ENCODE data around the gene GALNS. TPM values are rescaled to one million over a fixed set of nuclear protein-coding genes. Genes with fewer than 3 reads are reported as not detected.

GALNS gene
- total and polyA plus RNA-seq, 2 experiments from 2014 or later, result 9.7 to 18.8 TPM

DNA sequence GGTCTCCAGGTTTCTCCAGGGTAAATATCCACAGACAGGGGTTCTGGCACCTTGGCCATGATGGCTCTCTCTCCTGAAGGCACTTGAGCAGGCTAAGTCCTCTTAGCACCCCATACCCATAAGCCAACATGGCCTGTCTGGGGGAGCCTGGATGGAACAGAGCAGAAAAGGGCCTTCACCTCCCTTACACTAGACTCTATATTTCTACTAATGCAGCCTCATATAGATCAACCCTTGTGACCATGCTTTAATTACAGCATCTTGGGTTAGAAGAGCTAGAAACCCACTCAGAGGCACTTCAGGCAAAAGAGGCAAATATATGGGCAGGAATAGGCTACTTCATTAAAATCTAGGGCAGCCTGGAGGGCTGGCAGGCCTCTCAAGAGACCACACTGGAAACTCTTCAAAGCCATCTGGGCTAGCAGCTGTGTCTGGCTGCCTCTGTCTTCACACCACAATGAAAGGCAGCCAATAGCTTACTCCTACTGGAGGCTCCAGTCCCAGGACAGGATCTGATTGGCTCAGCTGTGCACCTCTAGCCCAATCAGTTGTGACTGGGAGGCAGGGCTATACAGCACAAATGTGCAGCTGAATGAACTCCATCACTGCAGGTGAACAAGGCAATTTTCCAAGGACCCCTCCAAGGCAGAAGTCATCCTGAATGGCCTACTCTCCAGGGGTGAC lies 57.8 kb downstream of the GALNS start:
- H2AFZ ChIP-seq, result no peak overlapping the region
- no peaks in the 10 kb centered on the region for H3K4me1 Mint-ChIP-seq
- H4K20me1 ChIP-seq (replicated peaks; ENCODE audit: insufficient read depth), result no peaks in the 10 kb centered on the region
- no peaks in the 10 kb centered on the region for H3K27me3 ChIP-seq (ENCODE audit: insufficient read depth)
- H3K36me3 Mint-ChIP-seq (ENCODE audit: low read depth), result peaks cover 11% of the 10 kb centered on the region; the same call in 1 of the 3 replicates
- H3K4me2 ChIP-seq, result no peak overlapping the region
- no peak overlapping the region for H3K27ac Mint-ChIP-seq
- no peaks in the 10 kb centered on the region for H3K9me2 ChIP-seq (ENCODE audit: insufficient read depth)
- H3F3A ChIP-seq (replicated peaks; ENCODE audit: low read depth), result peaks cover 8% of the 10 kb centered on the region; the same call in 1 of the 2 replicates
- ATAC-seq (no peak), DNase-seq (ENCODE audit: low spot score) (no peak)
- no peaks in the 10 kb centered on the region for H3K36me3 ChIP-seq (ENCODE audit: insufficient read depth)
- no peak overlapping the region for H3K27ac ChIP-seq (ENCODE audit: low read depth)
- H3K4me3 Mint-ChIP-seq, result no peak overlapping the region
- no peak overlapping the region for H3K4me3 ChIP-seq
- H3K9me3 Mint-ChIP-seq, result no peaks in the 10 kb centered on the region
- no peaks in the 10 kb centered on the region for H3K79me2 ChIP-seq (replicated peaks; ENCODE audit: insufficient read depth)
- TF ChIP-seq ZNF114 (CRISPR knock-in tag; IDR thresholded peaks at IDR 0.05) (no peak), STAT1 (IDR thresholded peaks at IDR 0.05; ENCODE audit: unreplicated experiment) (no peak), NANOG (IDR thresholded peaks at IDR 0.05; ENCODE audit: borderline replicate concordance) (no peak), ZNF331 (CRISPR knock-in tag; IDR thresholded peaks at IDR 0.05; ENCODE audit: low read depth) (no peak), ZNF462 (CRISPR knock-in tag; IDR thresholded peaks at IDR 0.05) (no peak), EZH2phosphoT487 (IDR thresholded peaks at IDR 0.05; ENCODE audit: unreplicated experiment) (no peak), POLR2AphosphoS5 (IDR thresholded peaks at IDR 0.05; ENCODE audit: low read depth) (no peak), JUNB (IDR thresholded peaks at IDR 0.05; ENCODE audit: unreplicated experiment) (no peak), EZH2 (IDR thresholded peaks at IDR 0.05; ENCODE audit: low read depth, unreplicated experiment) (no peak), ETS1 (IDR thresholded peaks at IDR 0.05) (no peak), CREB1 (CRISPR knock-in tag; IDR thresholded peaks at IDR 0.05; ENCODE audit: low read depth) (no peak)
- TF ChIP-seq, protein P1, sequence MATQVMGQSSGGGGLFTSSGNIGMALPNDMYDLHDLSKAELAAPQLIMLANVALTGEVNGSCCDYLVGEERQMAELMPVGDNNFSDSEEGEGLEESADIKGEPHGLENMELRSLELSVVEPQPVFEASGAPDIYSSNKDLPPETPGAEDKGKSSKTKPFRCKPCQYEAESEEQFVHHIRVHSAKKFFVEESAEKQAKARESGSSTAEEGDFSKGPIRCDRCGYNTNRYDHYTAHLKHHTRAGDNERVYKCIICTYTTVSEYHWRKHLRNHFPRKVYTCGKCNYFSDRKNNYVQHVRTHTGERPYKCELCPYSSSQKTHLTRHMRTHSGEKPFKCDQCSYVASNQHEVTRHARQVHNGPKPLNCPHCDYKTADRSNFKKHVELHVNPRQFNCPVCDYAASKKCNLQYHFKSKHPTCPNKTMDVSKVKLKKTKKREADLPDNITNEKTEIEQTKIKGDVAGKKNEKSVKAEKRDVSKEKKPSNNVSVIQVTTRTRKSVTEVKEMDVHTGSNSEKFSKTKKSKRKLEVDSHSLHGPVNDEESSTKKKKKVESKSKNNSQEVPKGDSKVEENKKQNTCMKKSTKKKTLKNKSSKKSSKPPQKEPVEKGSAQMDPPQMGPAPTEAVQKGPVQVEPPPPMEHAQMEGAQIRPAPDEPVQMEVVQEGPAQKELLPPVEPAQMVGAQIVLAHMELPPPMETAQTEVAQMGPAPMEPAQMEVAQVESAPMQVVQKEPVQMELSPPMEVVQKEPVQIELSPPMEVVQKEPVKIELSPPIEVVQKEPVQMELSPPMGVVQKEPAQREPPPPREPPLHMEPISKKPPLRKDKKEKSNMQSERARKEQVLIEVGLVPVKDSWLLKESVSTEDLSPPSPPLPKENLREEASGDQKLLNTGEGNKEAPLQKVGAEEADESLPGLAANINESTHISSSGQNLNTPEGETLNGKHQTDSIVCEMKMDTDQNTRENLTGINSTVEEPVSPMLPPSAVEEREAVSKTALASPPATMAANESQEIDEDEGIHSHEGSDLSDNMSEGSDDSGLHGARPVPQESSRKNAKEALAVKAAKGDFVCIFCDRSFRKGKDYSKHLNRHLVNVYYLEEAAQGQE (IDR thresholded peaks at IDR 0.05; ENCODE audit: unreplicated experiment), result no peak
- TF ChIP-seq, protein P2, sequence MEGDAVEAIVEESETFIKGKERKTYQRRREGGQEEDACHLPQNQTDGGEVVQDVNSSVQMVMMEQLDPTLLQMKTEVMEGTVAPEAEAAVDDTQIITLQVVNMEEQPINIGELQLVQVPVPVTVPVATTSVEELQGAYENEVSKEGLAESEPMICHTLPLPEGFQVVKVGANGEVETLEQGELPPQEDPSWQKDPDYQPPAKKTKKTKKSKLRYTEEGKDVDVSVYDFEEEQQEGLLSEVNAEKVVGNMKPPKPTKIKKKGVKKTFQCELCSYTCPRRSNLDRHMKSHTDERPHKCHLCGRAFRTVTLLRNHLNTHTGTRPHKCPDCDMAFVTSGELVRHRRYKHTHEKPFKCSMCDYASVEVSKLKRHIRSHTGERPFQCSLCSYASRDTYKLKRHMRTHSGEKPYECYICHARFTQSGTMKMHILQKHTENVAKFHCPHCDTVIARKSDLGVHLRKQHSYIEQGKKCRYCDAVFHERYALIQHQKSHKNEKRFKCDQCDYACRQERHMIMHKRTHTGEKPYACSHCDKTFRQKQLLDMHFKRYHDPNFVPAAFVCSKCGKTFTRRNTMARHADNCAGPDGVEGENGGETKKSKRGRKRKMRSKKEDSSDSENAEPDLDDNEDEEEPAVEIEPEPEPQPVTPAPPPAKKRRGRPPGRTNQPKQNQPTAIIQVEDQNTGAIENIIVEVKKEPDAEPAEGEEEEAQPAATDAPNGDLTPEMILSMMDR (conservative IDR thresholded peaks at IDR 0.05; ENCODE audit: low read depth in 2 of 2), result no peak
- peaks cover 6% of the 10 kb centered on the region for H3K27me3 Mint-ChIP-seq (ENCODE audit: insufficient read depth, low read depth, poor library complexity)
- no peaks in the 10 kb centered on the region; the same call in 1 of the 2 replicates for H3K4me1 ChIP-seq (ENCODE audit: insufficient read depth)

Measured in GM23338 (cell line).